ENCODE measurements around the gene PCDHB6.
A peak's percentile ranks its signal among the peaks of the same experiment; 100 is the strongest.
"Not testable (repeated sequence)": the region's sequence is repeated elsewhere in the genome, so short reads cannot be mapped to it uniquely, and the experiment has no call there.

Gene PCDHB6

GRCh38 chr5:141192110-141192725 is 42.4 kb downstream of the PCDHB6 start, which contains the start of gene PCDHB10:
Gene PCDHB10 (plus strand): TSS chr5:141192353. CDS start chr5:141192553, 200 bp downstream.
- no peaks in the 10 kb centered on the region for H3K9me2 ChIP-seq (ENCODE audit: low read depth, low read length)
- H3K4me3 ChIP-seq (ENCODE audit: low read depth, low read length, poor library complexity, severe bottlenecking): no peak within 1 kb of the TSS
- H3F3A ChIP-seq (ENCODE audit: insufficient read depth, low read length): no peaks in the 10 kb centered on the region
- H3K36me3 ChIP-seq (ENCODE audit: insufficient read depth, low read length): no peaks in the 10 kb centered on the region
- H3K27me3 ChIP-seq (ENCODE audit: insufficient read depth, low read length): no peaks in the 10 kb centered on the region
- no peaks in the 10 kb centered on the region for H3K79me2 ChIP-seq (ENCODE audit: insufficient read depth, low read length)
- no peaks in the 10 kb centered on the region for H3K4me1 ChIP-seq (ENCODE audit: insufficient read depth, low read length, severe bottlenecking)
- H3K9me3 ChIP-seq (ENCODE audit: low read length): peaks cover 3% of the 10 kb centered on the region; the same call in 1 of the 2 replicates
- H2AFZ ChIP-seq (ENCODE audit: low read length): no peak within 1 kb of the TSS
- no peaks in the 10 kb centered on the region for H4K20me1 ChIP-seq (ENCODE audit: insufficient read depth, low read length)
- no peak within 1 kb of the TSS for H3K9ac ChIP-seq (ENCODE audit: low read length)
- TF ChIP-seq CTCF (IDR thresholded peaks at IDR 0.05; ENCODE audit: low read length) (peak; percentile 85), EZH2 (IDR thresholded peaks at IDR 0.05; ENCODE audit: borderline replicate concordance, low read length) (no peak)
- H3K27ac ChIP-seq (ENCODE audit: low read depth, low read length, poor library complexity, severe bottlenecking): no peak within 1 kb of the TSS
- no peak within 1 kb of the TSS for H3K4me2 ChIP-seq (ENCODE audit: low read length)

- not testable (repeated sequence) for H3K27me3 ChIP-seq (ENCODE audit: insufficient read depth, low read length); H3K9ac ChIP-seq (ENCODE audit: low read length); H3K4me3 ChIP-seq (ENCODE audit: low read depth, low read length, poor library complexity, severe bottlenecking); H3K4me1 ChIP-seq (ENCODE audit: insufficient read depth, low read length, severe bottlenecking); H2AFZ ChIP-seq (ENCODE audit: low read length); H3K4me2 ChIP-seq (ENCODE audit: low read length); H3K79me2 ChIP-seq (ENCODE audit: insufficient read depth, low read length); H3K9me3 ChIP-seq (ENCODE audit: low read length); H3K36me3 ChIP-seq (ENCODE audit: insufficient read depth, low read length); H3F3A ChIP-seq (ENCODE audit: insufficient read depth, low read length); H4K20me1 ChIP-seq (ENCODE audit: insufficient read depth, low read length); H3K9me2 ChIP-seq (ENCODE audit: low read depth, low read length); H3K27ac ChIP-seq (ENCODE audit: low read depth, low read length, poor library complexity, severe bottlenecking)
These were observed 44.5 kb downstream of the PCDHB6 start for GRCh38 chr5:141194332-141194731.

- Histone ChIP-seq H3K4me1 (ENCODE audit: insufficient read depth, low read length, severe bottlenecking) (no peaks in the 10 kb centered on the region), H4K20me1 (ENCODE audit: insufficient read depth, low read length) (no peaks in the 10 kb centered on the region), H3K9me3 (ENCODE audit: low read length) (peaks cover 3% of the 10 kb centered on the region)
These were observed 46.5 kb downstream of the PCDHB6 start for GRCh38 chr5:141196363-141196762.

More at GRCh38 chr5:141196363-141196762, 46.5 kb downstream of the PCDHB6 start:
- no peak for TF ChIP-seq CTCF (IDR thresholded peaks at IDR 0.05; ENCODE audit: low read length)
- no peak for TF ChIP-seq EZH2 (IDR thresholded peaks at IDR 0.05; ENCODE audit: borderline replicate concordance, low read length)
- H3K79me2 ChIP-seq (ENCODE audit: insufficient read depth, low read length): no peaks in the 10 kb centered on the region
- no peak overlapping the region for H3K9ac ChIP-seq (ENCODE audit: low read length)
- H3K36me3 ChIP-seq (ENCODE audit: insufficient read depth, low read length): no peaks in the 10 kb centered on the region
- no peaks in the 10 kb centered on the region for H3K9me2 ChIP-seq (ENCODE audit: low read depth, low read length)
- no peak overlapping the region for H3K4me3 ChIP-seq (ENCODE audit: low read depth, low read length, poor library complexity, severe bottlenecking)
- no peaks in the 10 kb centered on the region for H3K27me3 ChIP-seq (ENCODE audit: insufficient read depth, low read length)
- no peak overlapping the region for H3K4me2 ChIP-seq (ENCODE audit: low read length)
- H3K27ac ChIP-seq (ENCODE audit: low read depth, low read length, poor library complexity, severe bottlenecking): no peak overlapping the region
- no peaks in the 10 kb centered on the region for H3F3A ChIP-seq (ENCODE audit: insufficient read depth, low read length)
- H2AFZ ChIP-seq (ENCODE audit: low read length): no peak overlapping the region

Data from OCI-LY1 (cell line).